Inflammatory macrophage (primary cell): ENCODE data around the gene PSMB11.
A peak's percentile ranks its signal among the peaks of the same experiment; 100 is the strongest.

Source experiments
- DNase-seq, 2 donors: peaks; one replicate each; pipeline ENCODE4 v3.0.0-alpha.2; 2020 to 2022

The PSMB11 gene

GRCh38 chr14:23043754-23044153 is 1.7 kb downstream of the PSMB11 start:
- no peak for DNase-seq

GRCh38 chr14:23044840-23045239 is 2.8 kb downstream of the PSMB11 start:
- DNase-seq = no peak

GRCh38 chr14:23045419-23046357 is 3.7 kb downstream of the PSMB11 start:
- no peak for DNase-seq

- no peak for DNase-seq
Measured at GRCh38 chr14:23047034-23047634, 5.1 kb downstream of the PSMB11 start.

- DNase-seq = no peak
Measured at GRCh38 chr14:23047751-23048693, 6.0 kb downstream of the PSMB11 start.

GRCh38 chr14:23049011-23049410 is 7.0 kb downstream of the PSMB11 start:
- no peak for DNase-seq

GRCh38 chr14:23051141-23052057 is 9.4 kb downstream of the PSMB11 start:
- peak in 1 of 2 donors; percentile 59 for DNase-seq

GRCh38 chr14:23052182-23052623 is 10.2 kb downstream of the PSMB11 start:
- DNase-seq = no peak

- no peak for DNase-seq
Measured at GRCh38 chr14:23052671-23053070, 10.7 kb downstream of the PSMB11 start.

- no peak for DNase-seq
Measured at GRCh38 chr14:23053426-23053825, 11.4 kb downstream of the PSMB11 start.

GRCh38 chr14:23054000-23054811 is 12.2 kb downstream of the PSMB11 start:
- peak in 1 of 2 donors; percentile 21 for DNase-seq

GRCh38 chr14:23055147-23055550 is 13.1 kb downstream of the PSMB11 start:
- no peak for DNase-seq

- no peak for DNase-seq
Measured at GRCh38 chr14:23055621-23056144, 13.7 kb downstream of the PSMB11 start.

GRCh38 chr14:23056145-23056955 is 14.3 kb downstream of the PSMB11 start:
- peak; percentile 65 to 78 for DNase-seq

- peak; percentile 17 to 28 for DNase-seq
Measured at GRCh38 chr14:23056956-23057756, 15.1 kb downstream of the PSMB11 start, which contains the start of gene CDH24. CDH24 (minus strand) TSS chr14:23057520; CDS start chr14:23055733, 1,787 bp downstream.

GRCh38 chr14:23057757-23058653 is 16.0 kb downstream of the PSMB11 start:
- peak; percentile 66 to 68 for DNase-seq
